Stomach (tissue), 9 donors: Measurements from ENCODE around the gene DOCK8. TPM values are rescaled to one million over a fixed set of nuclear protein-coding genes. Genes with fewer than 3 reads are reported as not detected.

Source experiments
- DNase-seq, 2 donors: peaks; one replicate each; pipeline versions ENCODE4 v3.0.0 to v3.0.0-alpha.2; 2013 to 2019
- H3K27ac ChIP-seq, 5 donors: fragments of 200-600 bp in 4 of 5; sonication (generic) in 4 of 5; one replicate each; pipeline ENCODE4 v1.5.1; 2013 to 2019; ENCODE audit warnings: mild to moderate bottlenecking in 1 of 5, moderate library complexity in 1 of 5
- H3K27me3 ChIP-seq, 3 donors: fragments of 200-600 bp; sonication (generic); one replicate each; pipeline ENCODE4 v1.5.1; 2017 to 2019; ENCODE audit warnings: mixed run types in 1 of 3
- H3K36me3 ChIP-seq, 4 donors: fragments of 200-600 bp; sonication (generic); 1 replicate in 3 of 4; 2 replicates in 1 of 4; pipeline ENCODE4 v1.5.1; 2016 to 2019
- H3K4me1 ChIP-seq, 4 donors: fragments of 200-600 bp; sonication (generic); one replicate each; pipeline ENCODE4 v1.5.1; 2016 to 2019
- H3K4me3 ChIP-seq, 4 donors: fragments of 200-600 bp; sonication (generic) in 3 of 4; one replicate each; pipeline ENCODE4 v1.5.1; 2016 to 2019; ENCODE audit warnings: mild to moderate bottlenecking in 1 of 4
- H3K9me3 ChIP-seq, 4 donors: fragments of 200-600 bp; sonication (generic); one replicate each; pipeline ENCODE4 v1.5.1; 2016 to 2019
- EP300 ChIP-seq: sonication (generic); formaldehyde crosslinking; IDR thresholded peaks from one replicate; pipeline ENCODE4 v1.6.1; 2017; ENCODE audit warnings: antibody characterized with exemption
- POLR2A ChIP-seq, 4 donors: fragments of 450-650 bp; IDR thresholded peaks; one replicate each; pipeline ENCODE4 v1.6.1; 2016; ENCODE audit warnings: antibody characterized with exemption in 4 of 4, control low read depth in 2 of 4, mild to moderate bottlenecking in 1 of 4, moderate library complexity in 1 of 4
- POLR2AphosphoS5 ChIP-seq, 3 donors: sonication (generic); formaldehyde crosslinking; IDR thresholded peaks; one replicate each; pipeline ENCODE4 v1.6.1; 2016; ENCODE audit warnings: antibody characterized with exemption in 3 of 3
- WGBS, 5 donors: extraction: QIAGEN DNeasy Blood & Tissue Kit in 3 of 5; methylation state at CpG; one replicate each; pipeline versions ENCODE4 v1.1.5 to v1.1.7; 2013 to 2018; 5-methylcytosine and 5-hydroxymethylcytosine counted together
- intact Hi-C: fragments of 100-400 bp; cut with DNase I; formaldehyde crosslinking; loops from one replicate; pipeline ENCODE4 v1.15.1; 2023; ENCODE audit warnings: low total_unique reads
- polyA plus RNA-seq, 3 donors: library from polyadenylated mRNA; stranded (reverse); fragments of 200-250 nt; gene quantifications; one replicate each; pipeline ENCODE4 v1.2.3, GENCODE V29; 2013
- total RNA-seq, 5 donors: library from RNA; depleted of rRNA; stranded (reverse); fragments of >200 nt; gene quantifications; one replicate each; pipeline versions ENCODE4 v1.1.0 to v1.2.3, GENCODE V29; 2014 to 2016
- TF ChIP-seq, protein P1 (sequence below), 7 experiments: fragments of 450-650 bp in 4 of 7; fragments of 200-600 bp in 3 of 7; sonication (generic) in 3 of 7; IDR thresholded peaks; one replicate each; pipeline ENCODE4 v1.5.1; 2016 to 2019; ENCODE audit warnings: antibody characterized with exemption in 7 of 7, control low read depth in 2 of 7, mild to moderate bottlenecking in 1 of 7
- donor health status: healthy with polysubstance abuse.
- donor health status: Bipolar disorder and iron deficiency.
- donor health status: healthy.

DOCK8 gene
- total and polyA plus RNA-seq, 8 donors: 2.8 to 191 (median 10.2) TPM

DNA sequence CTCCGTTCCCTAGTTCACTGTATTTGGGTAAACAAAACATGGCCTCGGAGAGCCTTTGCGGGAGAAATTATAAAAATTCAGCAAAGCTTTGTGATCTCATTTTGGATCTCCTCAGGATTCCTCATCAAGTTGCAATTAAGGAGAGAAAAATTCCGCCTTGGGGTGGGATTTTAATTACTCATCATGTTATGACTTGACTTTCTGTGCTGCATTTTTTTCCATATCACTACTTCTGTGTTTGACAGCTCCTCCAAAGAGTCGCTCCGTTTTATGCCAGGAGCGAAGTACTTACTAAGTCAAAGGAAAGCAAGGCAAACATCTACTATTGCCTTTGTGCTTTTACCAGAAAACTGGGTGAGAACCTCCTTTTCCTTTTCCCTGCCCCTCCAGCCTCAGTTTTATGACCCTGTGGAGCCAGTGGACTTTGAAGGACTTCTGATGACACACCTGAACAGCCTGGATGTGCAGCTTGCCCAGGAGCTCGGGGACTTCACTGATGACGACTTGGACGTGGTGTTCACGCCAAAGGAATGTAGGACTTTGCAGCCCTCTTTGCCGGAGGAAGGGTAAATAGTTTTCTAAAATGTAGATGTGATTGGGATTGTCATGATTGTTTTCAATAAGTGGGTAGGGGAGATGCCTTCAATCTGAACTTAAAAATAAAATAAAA, 71.5 kb downstream of the DOCK8 start:
- Histone ChIP-seq H3K36me3 (peaks cover 0 to 4% (median 1%) of the 10 kb centered on the region in 4 donors), H3K27me3 (no peaks in the 10 kb centered on the region), H3K4me3 (no peak overlapping the region), H3K4me1 (peaks cover 0 to 20% (median 0%) of the 10 kb centered on the region in 4 donors), H3K9me3 (no peaks in the 10 kb centered on the region), H3K27ac (no peak overlapping the region)
- no peak for DNase-seq
- intact Hi-C loops: no loop called here
- TF ChIP-seq EP300 (no peak), POLR2A (IDR thresholded peaks at IDR 0.05) (no peak), POLR2AphosphoS5 (IDR thresholded peaks at IDR 0.05) (no peak)
- TF ChIP-seq, protein P1, sequence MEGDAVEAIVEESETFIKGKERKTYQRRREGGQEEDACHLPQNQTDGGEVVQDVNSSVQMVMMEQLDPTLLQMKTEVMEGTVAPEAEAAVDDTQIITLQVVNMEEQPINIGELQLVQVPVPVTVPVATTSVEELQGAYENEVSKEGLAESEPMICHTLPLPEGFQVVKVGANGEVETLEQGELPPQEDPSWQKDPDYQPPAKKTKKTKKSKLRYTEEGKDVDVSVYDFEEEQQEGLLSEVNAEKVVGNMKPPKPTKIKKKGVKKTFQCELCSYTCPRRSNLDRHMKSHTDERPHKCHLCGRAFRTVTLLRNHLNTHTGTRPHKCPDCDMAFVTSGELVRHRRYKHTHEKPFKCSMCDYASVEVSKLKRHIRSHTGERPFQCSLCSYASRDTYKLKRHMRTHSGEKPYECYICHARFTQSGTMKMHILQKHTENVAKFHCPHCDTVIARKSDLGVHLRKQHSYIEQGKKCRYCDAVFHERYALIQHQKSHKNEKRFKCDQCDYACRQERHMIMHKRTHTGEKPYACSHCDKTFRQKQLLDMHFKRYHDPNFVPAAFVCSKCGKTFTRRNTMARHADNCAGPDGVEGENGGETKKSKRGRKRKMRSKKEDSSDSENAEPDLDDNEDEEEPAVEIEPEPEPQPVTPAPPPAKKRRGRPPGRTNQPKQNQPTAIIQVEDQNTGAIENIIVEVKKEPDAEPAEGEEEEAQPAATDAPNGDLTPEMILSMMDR (IDR thresholded peaks at IDR 0.05): no peak
- 75 to 93% (median 86%) methylated on average over 12 of the region's 12 CpGs for WGBS, 5 donors

DNA sequence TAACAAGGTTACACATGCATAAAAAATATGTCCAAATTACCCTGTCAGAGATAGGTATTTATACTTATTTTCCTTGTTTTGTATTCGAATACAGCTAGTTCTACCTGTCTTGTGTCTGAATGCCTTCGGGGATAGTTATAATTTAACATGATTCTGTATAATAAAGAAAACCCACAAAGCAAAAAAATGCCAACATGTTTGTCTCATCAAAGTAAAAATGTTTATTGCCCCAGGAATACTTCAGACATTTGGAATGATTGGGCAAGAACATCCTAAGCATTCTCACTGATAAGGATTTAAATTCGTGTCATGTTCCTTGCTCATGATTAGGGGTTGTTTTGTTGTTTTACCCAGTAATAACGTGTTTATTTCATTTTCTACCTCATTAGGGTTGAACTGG, 74.5 kb downstream of the DOCK8 start:
- no peaks in the 10 kb centered on the region for H3K4me1 ChIP-seq
- no peak for DNase-seq
- intact Hi-C loops: no loop called here
- peaks cover 0 to 4% (median 1%) of the 10 kb centered on the region in 4 donors for H3K36me3 ChIP-seq
- H3K4me3 ChIP-seq: no peak overlapping the region
- 62 to 77% (median 70%) methylated on average over 4 of the region's 4 CpGs for WGBS, 5 donors
- no peaks in the 10 kb centered on the region for H3K27me3 ChIP-seq
- TF ChIP-seq, protein P1 (IDR thresholded peaks at IDR 0.05): no peak
- TF ChIP-seq POLR2AphosphoS5 (IDR thresholded peaks at IDR 0.05) (no peak), EP300 (no peak), POLR2A (IDR thresholded peaks at IDR 0.05) (no peak)
- H3K27ac ChIP-seq: no peak overlapping the region
- no peaks in the 10 kb centered on the region for H3K9me3 ChIP-seq

- DNase-seq: no peak
- no peak for TF ChIP-seq EP300
- H3K9me3 ChIP-seq: no peaks in the 10 kb centered on the region
- intact Hi-C loops: no loop called here
- H3K36me3 ChIP-seq: no peaks in the 10 kb centered on the region
- 80 to 88% (median 82%) methylated on average over 1 of the region's 1 CpG for WGBS, 5 donors
- no peak overlapping the region for H3K4me3 ChIP-seq
- H3K4me1 ChIP-seq: peaks cover 0 to 16% (median 4%) of the 10 kb centered on the region in 4 donors
- no peak overlapping the region for H3K27ac ChIP-seq
- no peaks in the 10 kb centered on the region for H3K27me3 ChIP-seq
Observed at GRCh38 chr9:292915-293314, 78.2 kb downstream of the DOCK8 start.

- no peak for DNase-seq
- Histone ChIP-seq H3K36me3 (no peaks in the 10 kb centered on the region), H3K27ac (no peak overlapping the region), H3K4me3 (no peak overlapping the region), H3K27me3 (no peaks in the 10 kb centered on the region), H3K9me3 (no peaks in the 10 kb centered on the region), H3K4me1 (peaks cover 0 to 20% (median 4%) of the 10 kb centered on the region in 4 donors)
- intact Hi-C loops: no loop called here
- TF ChIP-seq, protein P1 (IDR thresholded peaks at IDR 0.05): no peak
- TF ChIP-seq EP300 (no peak), POLR2AphosphoS5 (IDR thresholded peaks at IDR 0.05) (no peak), POLR2A (IDR thresholded peaks at IDR 0.05) (no peak)
Observed at GRCh38 chr9:295576-295975, 80.9 kb downstream of the DOCK8 start.

DNA sequence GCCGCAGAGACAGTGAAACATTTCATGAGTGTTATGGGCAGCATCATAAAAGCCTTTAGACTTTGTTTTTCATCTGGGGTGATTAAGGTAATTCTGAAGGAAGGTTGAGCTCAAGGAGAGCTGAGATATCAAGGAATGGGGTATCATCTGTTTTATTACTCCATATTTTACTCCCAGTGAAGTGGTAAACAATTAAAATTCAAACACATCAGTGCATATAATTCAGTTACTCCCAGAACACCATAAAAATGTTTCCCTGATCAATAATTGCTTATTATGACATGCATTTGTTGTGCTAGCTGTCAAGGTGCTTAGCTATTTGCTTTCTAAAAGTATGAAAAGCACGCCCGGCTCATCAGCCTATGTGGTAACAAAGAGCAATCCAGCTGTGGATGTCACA, 81.7 kb downstream of the DOCK8 start:
- H3K9me3 ChIP-seq: no peaks in the 10 kb centered on the region
- H3K27me3 ChIP-seq: no peaks in the 10 kb centered on the region
- no peak for TF ChIP-seq POLR2A (IDR thresholded peaks at IDR 0.05)
- intact Hi-C loops: no loop called here
- no peak for DNase-seq
- no peaks in the 10 kb centered on the region for H3K36me3 ChIP-seq
- peaks cover 0 to 20% (median 4%) of the 10 kb centered on the region in 4 donors for H3K4me1 ChIP-seq
- WGBS, 5 donors: 86 to 95% (median 93%) methylated on average over 3 of the region's 3 CpGs
- no peak overlapping the region for H3K4me3 ChIP-seq
- H3K27ac ChIP-seq: peak overlapping the region in 3 of 5 donors; percentile 41 to 65 (median 61)
